H1 (cell line): Measurements from ENCODE around the gene NOS3.

Experiments used
- CBX8 ChIP-seq: fragments of 300-800, 300-1000 bp; sonication (generic); IDR thresholded peaks from 2 replicates; pipeline ENCODE4 v1.7.1; 2016; ENCODE audit warnings: low read depth, low read length, borderline replicate concordance
- HDAC6 ChIP-seq: IDR thresholded peaks from one replicate; pipeline ENCODE4 v1.7.1; 2012; ENCODE audit warnings: low read depth, mild to moderate bottlenecking, inconsistent platforms, low read length, moderate library complexity
- POLR2A ChIP-seq, 2 experiments: IDR thresholded peaks; 1 replicate in 1 of 2; 2 replicates in 1 of 2; pipeline ENCODE4 v1.6.1; 2011; ENCODE audit warnings: low read depth in 2 of 2, low read length in 2 of 2, mild to moderate bottlenecking in 2 of 2; ENCODE audit errors: control extremely low read depth in 1 of 2
- POLR2AphosphoS5 ChIP-seq: IDR thresholded peaks from 2 replicates; pipeline ENCODE4 v1.6.1; 2011; ENCODE audit warnings: low read depth, low read length
- SIX5 ChIP-seq: IDR thresholded peaks from 2 replicates; pipeline ENCODE4 v1.6.1; 2011; ENCODE audit warnings: mild to moderate bottlenecking, low read depth, low read length

GRCh38 chr7:150948791-150949251 is 42.0 kb upstream of the NOS3 start:
- TF ChIP-seq POLR2AphosphoS5: no peak
- no peak for TF ChIP-seq HDAC6
- no peak for TF ChIP-seq CBX8
- no peak for TF ChIP-seq POLR2A (IDR thresholded peaks at IDR 0.05; ENCODE audit: control extremely low read depth in 1 of 2, low read depth in 2 of 2, low read length in 2 of 2)
- no peak for TF ChIP-seq SIX5
